ENCODE measurements around the gene RNF169. TPM values are rescaled to one million over a fixed set of nuclear protein-coding genes. Genes with fewer than 3 reads are reported as not detected.

RNF169 gene
- total and polyA plus RNA-seq, 9 of the 15 experiments (the other 6 are each of a cell fraction or from before 2014, with no cell fraction given), result 0.68 to 18.1 (median 10.1) TPM

- peaks cover 51% of the 10 kb centered on the region; the same call in 2 of the 3 replicates for H3K36me3 ChIP-seq (ENCODE audit: control insufficient read depth, insufficient read depth, low read length)
- H3K4me3 ChIP-seq, result no peak overlapping the region
- ChIA-PET CTCF (ENCODE audit: low intra/inter-chr PET ratio) (no interaction called here), POLR2A (interaction anchor here (0.6 to 0.9 kb wide), 2 partner anchors 114 to 136 kb away, joined by 3 read pairs; no protein-coding TSS in a partner anchor)
- no peak for FAIRE-seq
- DNase-seq (ENCODE audit: extremely low read depth in 1 of 4, low spot score in 3 of 4), result no peak
- no peaks in the 10 kb centered on the region for H3K4me1 ChIP-seq (replicated peaks in 1 of 2; ENCODE audit: control insufficient read depth in 2 of 2, insufficient read depth in 2 of 2, low read length in 2 of 2)
- intact Hi-C loops (cut with micrococcal nuclease) (no loop called here), in situ Hi-C loops (cut with MboI) (no loop called here)
- no peaks in the 10 kb centered on the region for H3K79me2 ChIP-seq (ENCODE audit: control insufficient read depth, insufficient read depth, low read length)
- H2AFZ ChIP-seq (ENCODE audit: low read depth, low read length), result no peak overlapping the region
- H3K4me2 ChIP-seq (ENCODE audit: insufficient read depth, low read length), result no peak overlapping the region
- no peak overlapping the region for H3K9ac ChIP-seq (ENCODE audit: insufficient read depth in 1 of 2, low read depth in 2 of 2, low read length in 2 of 2)
- no TSS peak for BruUV-seq (replicated peaks)
- H3K9me3 ChIP-seq (replicated peaks; ENCODE audit: control insufficient read depth, insufficient read depth, low read depth, low read length), result no peaks in the 10 kb centered on the region
- no peak for ATAC-seq
- 75% methylated on average over 4 of the region's 4 CpGs for WGBS (ENCODE audit: insufficient coverage, low coverage, missing lambda C conversion rate)
- no peaks in the 10 kb centered on the region for H3K27me3 ChIP-seq (ENCODE audit: control insufficient read depth in 2 of 2, insufficient read depth in 2 of 2, low read length in 2 of 2)
- TF ChIP-seq, protein P1, sequence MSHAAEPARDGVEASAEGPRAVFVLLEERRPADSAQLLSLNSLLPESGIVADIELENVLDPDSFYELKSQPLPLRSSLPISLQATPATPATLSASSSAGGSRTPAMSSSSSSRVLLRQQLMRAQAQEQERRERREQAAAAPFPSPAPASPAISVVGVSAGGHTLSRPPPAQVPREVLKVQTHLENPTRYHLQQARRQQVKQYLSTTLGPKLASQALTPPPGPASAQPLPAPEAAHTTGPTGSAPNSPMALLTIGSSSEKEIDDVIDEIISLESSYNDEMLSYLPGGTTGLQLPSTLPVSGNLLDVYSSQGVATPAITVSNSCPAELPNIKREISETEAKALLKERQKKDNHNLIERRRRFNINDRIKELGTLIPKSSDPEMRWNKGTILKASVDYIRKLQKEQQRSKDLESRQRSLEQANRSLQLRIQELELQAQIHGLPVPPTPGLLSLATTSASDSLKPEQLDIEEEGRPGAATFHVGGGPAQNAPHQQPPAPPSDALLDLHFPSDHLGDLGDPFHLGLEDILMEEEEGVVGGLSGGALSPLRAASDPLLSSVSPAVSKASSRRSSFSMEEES (CRISPR knock-in tag; IDR thresholded peaks at IDR 0.05), result peak; percentile 73
- TF ChIP-seq USF2 (CRISPR knock-in tag; IDR thresholded peaks at IDR 0.05), result peak; percentile 35
- peak; percentile 49; the same call in 1 of the 2 replicates for TF ChIP-seq RAD51 (IDR thresholded peaks at IDR 0.05; ENCODE audit: borderline replicate concordance, low read depth)
- TF ChIP-seq TAL1 (IDR thresholded peaks at IDR 0.05), result no peak
- TF ChIP-seq, protein P2, sequence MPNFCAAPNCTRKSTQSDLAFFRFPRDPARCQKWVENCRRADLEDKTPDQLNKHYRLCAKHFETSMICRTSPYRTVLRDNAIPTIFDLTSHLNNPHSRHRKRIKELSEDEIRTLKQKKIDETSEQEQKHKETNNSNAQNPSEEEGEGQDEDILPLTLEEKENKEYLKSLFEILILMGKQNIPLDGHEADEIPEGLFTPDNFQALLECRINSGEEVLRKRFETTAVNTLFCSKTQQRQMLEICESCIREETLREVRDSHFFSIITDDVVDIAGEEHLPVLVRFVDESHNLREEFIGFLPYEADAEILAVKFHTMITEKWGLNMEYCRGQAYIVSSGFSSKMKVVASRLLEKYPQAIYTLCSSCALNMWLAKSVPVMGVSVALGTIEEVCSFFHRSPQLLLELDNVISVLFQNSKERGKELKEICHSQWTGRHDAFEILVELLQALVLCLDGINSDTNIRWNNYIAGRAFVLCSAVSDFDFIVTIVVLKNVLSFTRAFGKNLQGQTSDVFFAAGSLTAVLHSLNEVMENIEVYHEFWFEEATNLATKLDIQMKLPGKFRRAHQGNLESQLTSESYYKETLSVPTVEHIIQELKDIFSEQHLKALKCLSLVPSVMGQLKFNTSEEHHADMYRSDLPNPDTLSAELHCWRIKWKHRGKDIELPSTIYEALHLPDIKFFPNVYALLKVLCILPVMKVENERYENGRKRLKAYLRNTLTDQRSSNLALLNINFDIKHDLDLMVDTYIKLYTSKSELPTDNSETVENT (CRISPR knock-in tag; IDR thresholded peaks at IDR 0.05), result no peak
- TF ChIP-seq NCOA1 (IDR thresholded peaks at IDR 0.05; ENCODE audit: low read depth), result no peak
- TF ChIP-seq, protein P3, sequence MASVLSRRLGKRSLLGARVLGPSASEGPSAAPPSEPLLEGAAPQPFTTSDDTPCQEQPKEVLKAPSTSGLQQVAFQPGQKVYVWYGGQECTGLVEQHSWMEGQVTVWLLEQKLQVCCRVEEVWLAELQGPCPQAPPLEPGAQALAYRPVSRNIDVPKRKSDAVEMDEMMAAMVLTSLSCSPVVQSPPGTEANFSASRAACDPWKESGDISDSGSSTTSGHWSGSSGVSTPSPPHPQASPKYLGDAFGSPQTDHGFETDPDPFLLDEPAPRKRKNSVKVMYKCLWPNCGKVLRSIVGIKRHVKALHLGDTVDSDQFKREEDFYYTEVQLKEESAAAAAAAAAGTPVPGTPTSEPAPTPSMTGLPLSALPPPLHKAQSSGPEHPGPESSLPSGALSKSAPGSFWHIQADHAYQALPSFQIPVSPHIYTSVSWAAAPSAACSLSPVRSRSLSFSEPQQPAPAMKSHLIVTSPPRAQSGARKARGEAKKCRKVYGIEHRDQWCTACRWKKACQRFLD (CRISPR knock-in tag; IDR thresholded peaks at IDR 0.05), result no peak
- H4K20me1 ChIP-seq (replicated peaks; ENCODE audit: control insufficient read depth, insufficient read depth, low read length), result no peaks in the 10 kb centered on the region
- H3K27ac ChIP-seq (ENCODE audit: extremely low read depth, low read depth, low read length), result no peak overlapping the region
- no peaks in the 10 kb centered on the region for H3K9me1 ChIP-seq (ENCODE audit: control insufficient read depth, insufficient read depth, low read length)
Measured at GRCh38 chr11:74853223-74853622, 104.6 kb downstream of the RNF169 start.

Data from K562 (cell line).